ENCODE data around the gene APOL3. TPM values are rescaled to one million over a fixed set of nuclear protein-coding genes. Genes with fewer than 3 reads are reported as not detected.
A peak's percentile ranks its signal among the peaks of the same experiment; 100 is the strongest.

Gene APOL3
- total and polyA plus RNA-seq, 2 of the 13 experiments (the other 11 are each of a cell fraction or from before 2014, with no cell fraction given), result 3.8 to 5.4 TPM

GRCh38 chr22:36123673-36124630 lies 36.6 kb downstream of the APOL3 start (continued):
- TF ChIP-seq HINFP (CRISPR knock-in tag; IDR thresholded peaks at IDR 0.05; ENCODE audit: low read depth), result 0 out of 2 replicates have a peak, but pooled peaks have one; percentile 20
- no peak for TF ChIP-seq CHD4 (IDR thresholded peaks at IDR 0.05; ENCODE audit: borderline replicate concordance, low read length)
- TF ChIP-seq SMAD3 (CRISPR knock-in tag; IDR thresholded peaks at IDR 0.05), result peak; percentile 80
- no peak for TF ChIP-seq CERS6 (CRISPR knock-in tag; IDR thresholded peaks at IDR 0.05)
- TF ChIP-seq TRIM24 (CRISPR knock-in tag; IDR thresholded peaks at IDR 0.05), result no peak
- peak; percentile 68 for TF ChIP-seq FOSL2 (CRISPR knock-in tag; IDR thresholded peaks at IDR 0.05)
- peak; percentile 63 for TF ChIP-seq ATF3 (CRISPR knock-in tag; IDR thresholded peaks at IDR 0.05)
- TF ChIP-seq NONO (IDR thresholded peaks at IDR 0.05), result no peak
- peak; percentile 86; the same call in 1 of the 2 replicates for TF ChIP-seq NONO (CRISPR knock-in tag; conservative IDR thresholded peaks at IDR 0.05)
- TF ChIP-seq HIC2 (CRISPR knock-in tag; IDR thresholded peaks at IDR 0.05; ENCODE audit: low read depth), result peak; percentile 33; the same call in 1 of the 2 replicates
- peak; percentile 40; the same call in 1 of the 2 replicates for TF ChIP-seq NCOA2 (CRISPR knock-in tag; IDR thresholded peaks at IDR 0.05)
- TF ChIP-seq TEAD2 (CRISPR knock-in tag; IDR thresholded peaks at IDR 0.05), result peak; percentile 23; the same call in 1 of the 2 replicates
- peak; percentile 89; the same call in 1 of the 2 replicates for TF ChIP-seq KDM2A (CRISPR knock-in tag; IDR thresholded peaks at IDR 0.05; ENCODE audit: borderline replicate concordance, low read depth)
- no peak for TF ChIP-seq MZF1 (CRISPR knock-in tag; IDR thresholded peaks at IDR 0.05; ENCODE audit: borderline replicate concordance)
- peak; percentile 38; the same call in 1 of the 2 replicates for TF ChIP-seq ETV5 (CRISPR knock-in tag; IDR thresholded peaks at IDR 0.05; ENCODE audit: borderline replicate concordance)
- TF ChIP-seq ZNF451 (CRISPR knock-in tag; IDR thresholded peaks at IDR 0.05), result no peak
- TF ChIP-seq POLR2AphosphoS2 (IDR thresholded peaks at IDR 0.05; ENCODE audit: low read depth, low read length), result no peak
- TF ChIP-seq KLF15 (CRISPR knock-in tag; IDR thresholded peaks at IDR 0.05; ENCODE audit: borderline replicate concordance), result no peak
- peak; percentile 22; the same call in 1 of the 2 replicates for TF ChIP-seq ZNF121 (CRISPR knock-in tag; IDR thresholded peaks at IDR 0.05)
- TF ChIP-seq ZNF205 (CRISPR knock-in tag; IDR thresholded peaks at IDR 0.05), result peak; percentile 67
- TF ChIP-seq ZNF414 (CRISPR knock-in tag; IDR thresholded peaks at IDR 0.05), result peak; percentile 79; the same call in 1 of the 2 replicates
- peak; percentile 69 for TF ChIP-seq ZNF792 (CRISPR knock-in tag; IDR thresholded peaks at IDR 0.05)
- peak; percentile 48; the same call in 1 of the 2 replicates for TF ChIP-seq ZNF263 (CRISPR knock-in tag; IDR thresholded peaks at IDR 0.05)
- TF ChIP-seq TSC22D2 (CRISPR knock-in tag; IDR thresholded peaks at IDR 0.05; ENCODE audit: borderline replicate concordance), result peak; percentile 68; the same call in 1 of the 2 replicates
- TF ChIP-seq PHF5A (CRISPR knock-in tag; IDR thresholded peaks at IDR 0.05; ENCODE audit: low read depth, unreplicated experiment), result no peak

Measured in HepG2 (cell line).